OCI-LY1 (cell line): ENCODE measurements around the gene SUGP2.

ENCODE experiments used
- H2AFZ ChIP-seq: fragments of 200-600 bp; sonication (generic), shearing (Covaris generic); 2 replicates; pipeline ENCODE4 v1.6.0; 2014; ENCODE audit warnings: antibody characterized with exemption, mild to moderate bottlenecking, low read length
- H3F3A ChIP-seq: fragments of 200-600 bp; sonication (generic), shearing (Covaris generic); 2 replicates; pipeline ENCODE4 v1.6.0; 2014; ENCODE audit warnings: mild to moderate bottlenecking, antibody characterized with exemption, low read length, moderate library complexity; ENCODE audit not compliant: insufficient read depth
- H3K27ac ChIP-seq: fragments of 200-600 bp; sonication (generic); 2 replicates; pipeline ENCODE4 v1.5.1; 2014; ENCODE audit warnings: low read length, mixed run types, mild to moderate bottlenecking, low read depth; ENCODE audit not compliant: poor library complexity, severe bottlenecking
- H3K27me3 ChIP-seq: fragments of 200-600 bp; sonication (generic); 2 replicates; pipeline ENCODE4 v1.6.0; 2014; ENCODE audit warnings: antibody characterized with exemption, mild to moderate bottlenecking, low read length, moderate library complexity; ENCODE audit not compliant: insufficient read depth
- H3K36me3 ChIP-seq: fragments of 200-600 bp; sonication (generic); 2 replicates; pipeline ENCODE4 v1.6.1; 2014; ENCODE audit warnings: mild to moderate bottlenecking, antibody characterized with exemption, low read length, moderate library complexity, mixed read lengths; ENCODE audit not compliant: insufficient read depth
- H3K4me1 ChIP-seq: fragments of 200-600 bp; sonication (generic); 2 replicates; pipeline ENCODE4 v1.5.1; 2014; ENCODE audit warnings: mild to moderate bottlenecking, low read length, moderate library complexity; ENCODE audit not compliant: insufficient read depth, severe bottlenecking
- H3K4me2 ChIP-seq: fragments of 200-600 bp; sonication (generic), shearing (Covaris generic); 2 replicates; pipeline ENCODE4 v1.6.1; 2014; ENCODE audit warnings: low read length
- H3K4me3 ChIP-seq: fragments of 200-600 bp; sonication (generic); 2 replicates; pipeline ENCODE4 v1.5.1; 2014; ENCODE audit warnings: low read length, low read depth, mild to moderate bottlenecking, mixed read lengths; ENCODE audit not compliant: poor library complexity, severe bottlenecking
- H3K79me2 ChIP-seq: fragments of 200-600 bp; shearing (Covaris generic); 2 replicates; pipeline ENCODE4 v1.6.1; 2016; ENCODE audit warnings: mixed run types, low read length, mixed read lengths; ENCODE audit not compliant: insufficient read depth
- H3K9ac ChIP-seq: fragments of 200-600 bp; sonication (generic), shearing (Covaris generic); 2 replicates; pipeline ENCODE4 v1.6.1; 2014; ENCODE audit warnings: mild to moderate bottlenecking, low read length, mixed read lengths
- H3K9me2 ChIP-seq: fragments of 200-600 bp; sonication (generic), shearing (Covaris generic); 2 replicates; pipeline ENCODE4 v1.6.1; 2014; ENCODE audit warnings: low read depth, mild to moderate bottlenecking, low read length, mixed read lengths
- H3K9me3 ChIP-seq: fragments of 200-600 bp; shearing (Covaris generic); 2 replicates; pipeline ENCODE4 v1.6.1; 2014; ENCODE audit warnings: low read length, mixed read lengths
- H4K20me1 ChIP-seq: fragments of 200-600 bp; sonication (generic), shearing (Covaris generic); 2 replicates; pipeline ENCODE4 v1.6.0; 2016; ENCODE audit warnings: mild to moderate bottlenecking, low read length; ENCODE audit not compliant: insufficient read depth
- EZH2 ChIP-seq: fragments of 200-600 bp; sonication (generic), shearing (Covaris generic); IDR thresholded peaks from 2 replicates; pipeline ENCODE4 v1.8.0; 2017; ENCODE audit warnings: borderline replicate concordance, mixed run types, mild to moderate bottlenecking, antibody characterized with exemption, low read length, moderate library complexity, mixed read lengths
- TF ChIP-seq, protein P1 (sequence below): fragments of 200-600 bp; sonication (generic), shearing (Covaris generic); IDR thresholded peaks from 2 replicates; pipeline ENCODE4 v1.5.1; 2017; ENCODE audit warnings: mild to moderate bottlenecking, antibody characterized with exemption, low read length, moderate library complexity, mixed read lengths

Gene SUGP2

GRCh38 chr19:19053508-19054314 is 20.4 kb upstream of the SUGP2 start:
- no peaks in the 10 kb centered on the region for H3K79me2 ChIP-seq
- no peak overlapping the region for H3K4me2 ChIP-seq
- no peaks in the 10 kb centered on the region for H3K9me3 ChIP-seq
- no peaks in the 10 kb centered on the region for H3K27me3 ChIP-seq
- no peak overlapping the region for H2AFZ ChIP-seq
- no peaks in the 10 kb centered on the region for H3F3A ChIP-seq
- no peaks in the 10 kb centered on the region for H4K20me1 ChIP-seq
- no peak for TF ChIP-seq EZH2
- TF ChIP-seq, protein P1, sequence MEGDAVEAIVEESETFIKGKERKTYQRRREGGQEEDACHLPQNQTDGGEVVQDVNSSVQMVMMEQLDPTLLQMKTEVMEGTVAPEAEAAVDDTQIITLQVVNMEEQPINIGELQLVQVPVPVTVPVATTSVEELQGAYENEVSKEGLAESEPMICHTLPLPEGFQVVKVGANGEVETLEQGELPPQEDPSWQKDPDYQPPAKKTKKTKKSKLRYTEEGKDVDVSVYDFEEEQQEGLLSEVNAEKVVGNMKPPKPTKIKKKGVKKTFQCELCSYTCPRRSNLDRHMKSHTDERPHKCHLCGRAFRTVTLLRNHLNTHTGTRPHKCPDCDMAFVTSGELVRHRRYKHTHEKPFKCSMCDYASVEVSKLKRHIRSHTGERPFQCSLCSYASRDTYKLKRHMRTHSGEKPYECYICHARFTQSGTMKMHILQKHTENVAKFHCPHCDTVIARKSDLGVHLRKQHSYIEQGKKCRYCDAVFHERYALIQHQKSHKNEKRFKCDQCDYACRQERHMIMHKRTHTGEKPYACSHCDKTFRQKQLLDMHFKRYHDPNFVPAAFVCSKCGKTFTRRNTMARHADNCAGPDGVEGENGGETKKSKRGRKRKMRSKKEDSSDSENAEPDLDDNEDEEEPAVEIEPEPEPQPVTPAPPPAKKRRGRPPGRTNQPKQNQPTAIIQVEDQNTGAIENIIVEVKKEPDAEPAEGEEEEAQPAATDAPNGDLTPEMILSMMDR, result peak; percentile 78
- no peak overlapping the region for H3K27ac ChIP-seq
- no peak overlapping the region for H3K9ac ChIP-seq
- peaks cover 91% of the 10 kb centered on the region for H3K36me3 ChIP-seq
- no peaks in the 10 kb centered on the region for H3K4me1 ChIP-seq
- H3K9me2 ChIP-seq, result no peaks in the 10 kb centered on the region
- no peak overlapping the region for H3K4me3 ChIP-seq

GRCh38 chr19:19052921-19053320 is 19.6 kb upstream of the SUGP2 start:
- Histone ChIP-seq H3K36me3 (peaks cover 91% of the 10 kb centered on the region), H3K9me2 (no peaks in the 10 kb centered on the region), H3K79me2 (no peaks in the 10 kb centered on the region), H3K27me3 (no peaks in the 10 kb centered on the region), H2AFZ (no peak overlapping the region), H4K20me1 (no peaks in the 10 kb centered on the region), H3K9ac (no peak overlapping the region), H3K4me2 (no peak overlapping the region), H3K4me1 (no peaks in the 10 kb centered on the region), H3K4me3 (no peak overlapping the region), H3K9me3 (no peaks in the 10 kb centered on the region), H3K27ac (no peak overlapping the region), H3F3A (no peaks in the 10 kb centered on the region)
- TF ChIP-seq, protein P1, result no peak
- no peak for TF ChIP-seq EZH2

- Histone ChIP-seq H3K4me2 (no peak overlapping the region), H4K20me1 (no peaks in the 10 kb centered on the region), H3F3A (no peaks in the 10 kb centered on the region), H3K79me2 (no peaks in the 10 kb centered on the region), H3K36me3 (peaks cover 89% of the 10 kb centered on the region), H3K27ac (no peak overlapping the region), H2AFZ (no peak overlapping the region), H3K9me2 (no peaks in the 10 kb centered on the region), H3K9me3 (no peaks in the 10 kb centered on the region), H3K9ac (no peak overlapping the region), H3K4me1 (no peaks in the 10 kb centered on the region), H3K4me3 (no peak overlapping the region), H3K27me3 (no peaks in the 10 kb centered on the region)
- TF ChIP-seq, protein P1, result no peak
- no peak for TF ChIP-seq EZH2
Measured at GRCh38 chr19:19051478-19052213, 18.3 kb upstream of the SUGP2 start.
